GM18907 (cell line): ENCODE measurements around the gene CYP4F11.
"Not testable (repeated sequence)": the region's sequence is repeated elsewhere in the genome, so short reads cannot be mapped to it uniquely, and the experiment has no call there.

Experiments used
- ATAC-seq: cut with Tn5 transposase; IDR thresholded peaks from one replicate; pipeline ENCODE4 v1.9.1; 2021; ENCODE audit warnings: mild to moderate bottlenecking, moderate library complexity; ENCODE audit not compliant: unreplicated experiment

CYP4F11 gene

GRCh38 chr19:15926484-15926883 is 7.8 kb downstream of the CYP4F11 start:
- no peak for ATAC-seq

- ATAC-seq = no peak
These were observed 10.6 kb downstream of the CYP4F11 start for GRCh38 chr19:15923702-15924101.

GRCh38 chr19:15922021-15922420 is 12.3 kb downstream of the CYP4F11 start:
- no peak for ATAC-seq

GRCh38 chr19:15919243-15919642 is 15.1 kb downstream of the CYP4F11 start:
- ATAC-seq = no peak

GRCh38 chr19:15915109-15915508 is 19.2 kb downstream of the CYP4F11 start:
- ATAC-seq = no peak

DNA sequence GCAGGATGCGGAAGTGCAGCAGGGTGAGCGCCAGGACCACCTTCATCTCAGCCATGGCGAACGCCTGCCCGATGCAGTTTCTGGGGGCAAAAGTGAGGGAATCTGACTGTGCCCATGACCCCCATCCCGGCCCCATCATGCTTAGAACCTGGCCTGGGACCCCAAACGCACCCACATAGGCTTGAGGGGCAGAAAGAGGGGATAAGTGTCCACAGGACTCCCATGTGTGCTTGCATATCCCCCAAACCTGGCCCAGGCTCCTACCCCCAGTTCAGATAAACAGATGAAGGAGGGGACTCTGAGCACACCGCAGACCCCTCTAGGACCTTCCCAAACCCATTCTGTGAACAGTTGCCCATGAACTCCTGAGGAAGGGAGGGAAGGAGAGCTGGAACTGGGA is 20.5 kb downstream of the CYP4F11 start:
- no peak for ATAC-seq

- ATAC-seq = no peak
These were observed 20.9 kb downstream of the CYP4F11 start for GRCh38 chr19:15913384-15913783.

- ATAC-seq = no peak
These were observed 22.6 kb downstream of the CYP4F11 start for GRCh38 chr19:15911599-15912235.

GRCh38 chr19:15905026-15905425 is 29.3 kb downstream of the CYP4F11 start:
- ATAC-seq = no peak

DNA sequence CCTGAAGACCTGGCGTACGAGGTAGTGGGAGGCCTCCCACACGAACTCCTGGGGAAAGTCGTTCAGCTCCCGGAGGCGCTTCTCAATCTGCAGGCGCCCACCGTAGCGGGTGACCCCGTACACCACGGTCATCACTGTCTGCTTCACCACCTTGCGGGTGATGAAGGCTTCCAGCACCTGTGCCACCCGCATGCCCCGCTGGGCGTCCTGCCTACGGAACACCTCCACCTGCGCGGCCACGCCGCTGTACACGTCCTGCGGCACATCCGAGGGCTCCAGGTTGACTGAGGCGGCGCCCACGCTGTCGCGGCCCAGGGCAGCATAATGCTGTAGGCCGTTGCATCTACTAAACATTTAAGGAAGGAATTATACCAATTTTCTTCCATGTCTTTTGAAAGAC is 31.4 kb downstream of the CYP4F11 start:
- not testable (repeated sequence) for ATAC-seq

DNA sequence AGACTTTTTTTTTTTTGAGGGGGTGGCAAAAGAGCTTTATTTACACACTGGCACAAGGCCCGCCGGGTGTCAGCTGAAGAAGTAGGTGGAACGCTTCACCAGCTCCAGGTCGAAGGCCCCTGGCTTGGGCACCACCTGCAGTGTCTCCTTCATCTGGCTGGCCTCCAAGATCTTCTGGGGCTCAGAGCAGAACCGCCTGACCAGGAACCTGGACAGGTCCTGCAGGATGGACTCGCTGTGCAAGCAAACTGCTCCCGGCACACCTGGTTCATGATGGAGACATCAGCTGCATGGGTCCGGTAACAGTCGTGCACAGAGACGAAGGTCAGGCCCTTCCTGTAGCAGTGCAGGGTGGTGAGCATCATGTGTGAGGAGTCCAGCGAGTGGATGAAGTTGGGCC is 32.1 kb downstream of the CYP4F11 start:
- ATAC-seq = no peak

- no peak for ATAC-seq
These were observed 33.8 kb downstream of the CYP4F11 start for GRCh38 chr19:15900504-15900903.

- not testable (repeated sequence) for ATAC-seq
These were observed 34.3 kb downstream of the CYP4F11 start for GRCh38 chr19:15900032-15900431.

DNA sequence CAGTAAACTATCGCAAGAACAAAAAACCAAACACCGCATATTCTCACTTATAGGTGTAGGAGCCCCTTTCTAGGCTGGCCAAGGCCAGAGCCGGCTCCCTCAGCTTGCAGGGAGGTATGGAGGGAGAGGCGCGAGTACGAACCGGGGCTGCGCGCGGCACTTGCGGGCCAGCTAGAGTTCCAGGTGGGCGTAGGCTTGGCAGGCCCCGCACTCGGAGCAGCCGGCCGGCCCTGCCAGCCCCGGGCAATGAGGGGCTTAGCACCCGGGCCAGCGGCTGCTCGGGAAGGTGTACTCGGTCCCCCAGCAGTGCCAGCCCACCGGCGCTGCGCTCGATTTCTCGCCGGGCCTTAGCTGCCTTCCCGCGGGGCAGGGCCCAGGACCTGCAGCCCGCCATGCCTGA is 34.8 kb downstream of the CYP4F11 start:
- not testable (repeated sequence) for ATAC-seq

DNA sequence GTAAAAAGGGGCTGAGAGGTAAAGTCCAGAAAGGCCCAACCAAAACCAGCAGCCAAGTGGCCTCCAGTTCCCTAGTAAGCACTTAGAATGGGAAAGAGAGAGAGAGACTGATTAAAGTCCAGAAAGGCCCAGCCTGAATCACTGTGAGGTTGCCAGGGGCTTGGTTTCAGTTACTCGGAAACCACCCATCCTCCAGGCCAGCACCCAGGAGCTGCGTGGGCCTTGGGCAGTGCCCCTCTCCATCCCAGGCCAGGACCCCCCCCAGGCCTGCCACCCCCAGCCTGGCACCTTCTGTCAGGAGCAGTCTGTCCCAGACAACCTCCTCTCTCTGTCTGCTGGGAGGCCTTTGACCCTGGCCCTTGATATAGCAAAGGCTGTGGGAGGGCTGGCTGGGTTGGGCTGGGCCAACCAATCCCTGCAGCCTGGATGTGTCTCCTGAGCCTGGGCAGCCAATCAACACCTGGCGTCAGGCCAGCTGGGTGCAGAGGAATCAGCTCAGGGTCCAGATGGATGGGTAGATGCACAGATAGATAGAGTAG is 36.5 kb downstream of the CYP4F11 start, which contains the start of gene CYP4F2:
CYP4F2 (minus strand) TSS at position 337 of the 539 bp plus-strand sequence. CDS start 463 bp downstream, outside the sequence.
- ATAC-seq = no peak

DNA sequence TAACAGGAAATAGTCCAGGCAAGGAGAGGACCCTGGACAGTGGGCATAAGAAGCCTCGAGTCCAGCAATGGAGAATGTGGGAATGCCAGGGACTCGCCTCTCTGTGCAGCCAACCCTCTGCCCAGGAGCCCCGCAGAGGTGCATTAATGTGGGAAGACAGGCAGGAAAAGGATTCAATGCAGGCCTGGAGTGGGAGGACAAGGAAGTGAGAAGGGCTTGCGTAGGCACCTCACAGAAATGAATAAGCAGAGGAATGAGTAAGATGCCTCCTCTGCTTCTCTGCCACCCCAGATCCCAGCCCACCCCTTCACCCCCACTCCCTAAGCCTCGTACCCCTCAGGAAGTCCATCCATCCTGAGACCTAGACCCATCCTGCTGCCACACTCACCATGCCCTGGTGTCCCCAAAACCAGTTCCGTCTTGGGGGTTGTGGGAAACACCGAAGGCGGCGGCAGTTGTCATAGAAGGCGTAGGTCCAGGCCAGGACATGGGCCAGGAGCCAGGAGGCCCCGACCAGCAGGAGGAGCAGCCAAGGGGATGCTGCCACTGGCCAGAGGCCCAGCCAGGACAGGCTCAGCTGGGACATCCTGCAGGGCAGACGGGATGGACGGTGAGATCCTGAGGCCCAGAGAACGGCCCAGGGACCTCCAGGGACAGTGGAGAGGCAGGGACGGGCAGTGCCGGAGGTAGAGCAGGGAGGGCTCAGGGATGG is 37.1 kb downstream of the CYP4F11 start:
- no peak for ATAC-seq

DNA sequence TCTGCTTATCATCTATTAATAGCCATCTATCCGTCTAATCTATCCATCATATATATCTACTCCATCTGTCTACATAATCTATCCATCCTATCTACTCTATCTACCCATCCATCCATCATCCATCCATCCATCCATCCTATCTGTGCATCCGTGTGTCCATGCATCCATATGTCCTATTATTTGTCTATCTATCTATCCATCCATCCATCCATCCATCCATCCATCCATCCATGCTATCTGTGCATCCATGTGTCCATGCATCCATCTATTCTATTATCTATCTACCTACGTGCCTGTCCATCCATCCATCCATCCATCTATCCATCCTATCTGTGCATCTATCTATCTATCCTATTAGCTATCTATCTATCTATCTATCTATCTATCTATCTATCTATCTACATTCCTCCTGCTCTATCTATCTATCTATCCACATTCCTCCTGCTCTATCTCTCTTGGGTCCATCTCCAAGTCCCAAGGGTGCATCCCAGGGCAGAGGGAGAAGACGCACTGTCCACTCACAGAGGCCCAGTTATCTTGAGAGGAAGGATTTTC is 38.4 kb downstream of the CYP4F11 start:
- ATAC-seq = no peak

- ATAC-seq = no peak
These were observed 40.0 kb downstream of the CYP4F11 start for GRCh38 chr19:15894359-15894758.

DNA sequence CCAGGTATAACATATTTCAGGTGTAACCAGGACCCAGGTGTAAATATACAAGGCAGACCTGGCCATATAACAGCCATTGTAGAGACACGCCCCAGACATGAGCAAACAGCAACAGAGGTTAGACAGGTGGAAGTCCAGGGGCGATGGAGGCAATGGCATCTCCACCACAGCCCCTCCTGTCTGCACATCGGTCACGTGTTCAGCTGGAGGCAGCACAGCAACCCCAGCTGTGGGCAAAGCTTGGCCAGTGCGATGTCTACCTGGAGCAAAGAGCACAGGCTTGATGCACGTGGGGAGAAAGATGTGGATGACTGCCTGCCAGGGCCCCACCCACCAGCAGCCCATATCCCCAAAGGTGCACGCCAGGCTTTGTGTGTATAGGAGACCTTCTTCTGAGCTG is 40.9 kb downstream of the CYP4F11 start:
- ATAC-seq = no peak

DNA sequence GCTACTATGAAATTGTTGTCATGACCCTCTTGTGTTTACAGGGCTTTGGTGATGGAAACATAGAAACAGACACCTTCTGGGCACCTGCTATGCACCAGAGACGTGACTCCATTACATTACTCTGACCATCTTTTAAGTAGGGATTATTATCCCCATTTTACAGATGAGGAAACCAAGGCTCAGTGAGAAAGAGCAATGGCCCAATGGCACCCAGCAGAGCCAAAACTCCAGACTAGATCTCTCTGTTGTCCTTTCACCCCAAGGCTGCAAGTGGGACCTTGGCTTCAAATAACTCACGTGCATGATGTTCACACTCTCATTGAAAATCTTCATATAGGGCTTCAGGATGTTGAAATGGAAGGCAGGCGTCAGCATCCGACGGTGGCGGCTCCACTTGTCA is 42.3 kb downstream of the CYP4F11 start:
- no peak for ATAC-seq

DNA sequence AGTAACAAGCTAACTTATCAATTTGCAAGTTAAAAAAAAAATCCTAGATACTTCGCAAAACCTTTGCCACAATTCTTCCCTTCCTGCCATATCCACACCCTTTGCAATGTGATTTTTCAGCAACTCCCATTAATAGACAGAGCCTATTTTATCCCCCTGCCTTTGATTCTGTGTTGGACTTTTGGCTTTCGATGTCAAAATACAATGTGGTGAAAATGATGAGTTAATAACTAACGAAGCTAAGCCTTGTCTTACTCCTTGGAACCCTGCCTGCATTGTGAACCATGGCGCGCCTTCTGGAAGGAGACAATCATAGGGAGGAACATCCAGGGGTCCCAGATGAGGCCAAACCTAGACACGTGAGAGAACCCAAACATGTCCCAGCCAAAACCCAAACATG is 42.9 kb downstream of the CYP4F11 start:
- ATAC-seq = no peak

GRCh38 chr19:15889339-15889738 is 45.0 kb downstream of the CYP4F11 start:
- not testable (repeated sequence) for ATAC-seq
